SK-N-SH (cell line): Measurements from ENCODE around the gene TEAD3. TPM values are rescaled to one million over a fixed set of nuclear protein-coding genes. Genes with fewer than 3 reads are reported as not detected.
A peak's percentile ranks its signal among the peaks of the same experiment; 100 is the strongest.

Experiments used
- CTCF ChIA-PET: fragments of 300-600, 350-600 bp; formaldehyde crosslinking; extraction: SDS; loops from one replicate; lab custom pipeline; 2021; lab: Yijun Ruan, JAX
- POLR2A ChIA-PET: fragments of 350-600 bp; sonication (Branson Sonifier 250); formaldehyde crosslinking; extraction: SDS; loops from one replicate; lab custom pipeline; 2020; ENCODE audit warnings: antibody characterized with exemption, inconsistent platforms; lab: Yijun Ruan, JAX
- DNase-seq: peaks from one replicate; pipeline ENCODE4 v3.0.0; 2012
- H2AFZ ChIP-seq: fragments of 200-600 bp; sonication (generic); 2 replicates; pipeline ENCODE4 v1.8.1; 2016; ENCODE audit warnings: antibody characterized with exemption, mild to moderate bottlenecking, low read depth
- H3F3A ChIP-seq: fragments of 200-600 bp; sonication (generic); replicated peaks from 2 replicates; pipeline ENCODE3; 2016; ENCODE audit warnings: antibody characterized with exemption, mild to moderate bottlenecking; ENCODE audit not compliant: insufficient read depth
- H3K27ac ChIP-seq, 2 experiments: fragments of 200-500 bp in 1 of 2; fragments of 200-600 bp in 1 of 2; sonication (Bioruptor generic) in 1 of 2; sonication (generic), shearing (Covaris generic) in 1 of 2; 2 replicates each; pipeline versions ENCODE4 v1.5.1 to v1.6.1; 2014 to 2016; ENCODE audit warnings: low read depth in 2 of 2, inconsistent platforms in 1 of 2, low read length in 1 of 2, mild to moderate bottlenecking in 1 of 2, mixed read lengths in 1 of 2
- H3K27me3 ChIP-seq: fragments of 200-600 bp; sonication (generic), shearing (Covaris generic); 2 replicates; pipeline ENCODE4 v1.6.1; 2016; ENCODE audit warnings: mixed run types; ENCODE audit not compliant: insufficient read depth
- H3K36me3 ChIP-seq, 2 experiments: fragments of 200-500 bp in 1 of 2; fragments of 200-600 bp in 1 of 2; sonication (Bioruptor generic) in 1 of 2; sonication (generic) in 1 of 2; replicated peaks in 1 of 2; 2 replicates each; pipeline versions ENCODE3 to v1.5.1; 2014 to 2016; ENCODE audit warnings: low read length in 1 of 2, mild to moderate bottlenecking in 1 of 2; ENCODE audit not compliant: insufficient read depth in 2 of 2, control insufficient read depth in 1 of 2
- H3K4me1 ChIP-seq, 2 experiments: fragments of 200-500 bp in 1 of 2; fragments of 200-600 bp in 1 of 2; sonication (Bioruptor generic) in 1 of 2; sonication (generic), shearing (Covaris generic) in 1 of 2; 2 replicates each; pipeline versions ENCODE4 v1.5.1 to v1.6.1; 2014 to 2016; ENCODE audit warnings: low read depth in 1 of 2, low read length in 1 of 2, mixed run types in 1 of 2; ENCODE audit not compliant: insufficient read depth in 2 of 2, control insufficient read depth in 1 of 2
- H3K4me2 ChIP-seq: fragments of 200-600 bp; sonication (generic), shearing (Covaris generic); 2 replicates; pipeline ENCODE4 v1.6.1; 2017; ENCODE audit warnings: mixed run types
- H3K4me3 ChIP-seq, 2 experiments: fragments of 200-500 bp in 1 of 2; fragments of 200-600 bp in 1 of 2; sonication (Bioruptor generic) in 1 of 2; sonication (generic), shearing (Covaris generic) in 1 of 2; 2 replicates each; pipeline versions ENCODE4 v1.5.1 to v1.8.1; 2014 to 2016; ENCODE audit warnings: low read depth in 2 of 2, inconsistent platforms in 1 of 2, low read length in 1 of 2, mild to moderate bottlenecking in 1 of 2, mixed read lengths in 1 of 2, moderate library complexity in 1 of 2
- H3K79me2 ChIP-seq: fragments of 200-600 bp; sonication (generic); 2 replicates; pipeline ENCODE4 v1.8.1; 2017; ENCODE audit warnings: mild to moderate bottlenecking; ENCODE audit not compliant: insufficient read depth
- H3K9ac ChIP-seq: fragments of 200-600 bp; sonication (generic); 2 replicates; pipeline ENCODE4 v1.6.1; 2017; ENCODE audit warnings: mixed run types
- H3K9me2 ChIP-seq: fragments of 200-600 bp; sonication (generic); 2 replicates; pipeline ENCODE4 v1.6.1; 2017; ENCODE audit warnings: mixed run types
- H3K9me3 ChIP-seq: fragments of 200-600 bp; sonication (generic); 2 replicates; pipeline ENCODE4 v1.6.1; 2017; ENCODE audit warnings: mixed run types, mild to moderate bottlenecking, moderate library complexity
- H4K20me1 ChIP-seq: fragments of 200-600 bp; sonication (generic); 2 replicates; pipeline ENCODE4 v1.6.1; 2017; ENCODE audit warnings: mild to moderate bottlenecking, mixed run types; ENCODE audit not compliant: insufficient read depth
- CTCF ChIP-seq: fragments of 200-600 bp; sonication (generic); IDR thresholded peaks from 2 replicates; pipeline ENCODE4 v1.6.1; 2017; ENCODE audit warnings: antibody characterized with exemption, mild to moderate bottlenecking, moderate library complexity
- FOXM1 ChIP-seq: IDR thresholded peaks from 2 replicates; pipeline ENCODE4 v1.4.0; 2012; ENCODE audit warnings: low read depth, mild to moderate bottlenecking
- NFIC ChIP-seq: IDR thresholded peaks from 2 replicates; pipeline ENCODE4 v1.4.0; 2012; ENCODE audit warnings: borderline replicate concordance
- NRF1 ChIP-seq: IDR thresholded peaks from 2 replicates; pipeline ENCODE4 v1.6.1; 2012; ENCODE audit warnings: low read depth, mild to moderate bottlenecking, low read length
- POLR2AphosphoS5 ChIP-seq: IDR thresholded peaks from 2 replicates; pipeline ENCODE4 v1.6.1; 2012; ENCODE audit warnings: low read depth, low read length
- REST ChIP-seq: IDR thresholded peaks from 2 replicates; pipeline ENCODE4 v1.6.1; 2012; ENCODE audit warnings: mild to moderate bottlenecking, low read depth, low read length, moderate library complexity
- USF1 ChIP-seq: IDR thresholded peaks from 2 replicates; pipeline ENCODE4 v1.4.0; 2012; ENCODE audit warnings: low read depth, borderline replicate concordance
- WGBS: methylation state at CpG from one replicate; pipeline ENCODE4 v1.1.6; 2017; ENCODE audit warnings: low lambda C conversion rate; 5-methylcytosine and 5-hydroxymethylcytosine counted together
- polyA plus RNA-seq, 3 experiments: library from polyadenylated mRNA; depleted of rRNA; stranded (reverse); fragments of >200 nt; gene quantifications; 2 replicates each; pipeline ENCODE4 v1.2.3, GENCODE V29; 2012

TEAD3 gene
- polyA plus RNA-seq, 1 of the 3 experiments (the other 2 are of a cell fraction): 7.1 TPM

GRCh38 chr6:35473075-35473849, 23.6 kb downstream of the TEAD3 start:
- TF ChIP-seq POLR2AphosphoS5: peak; percentile 56
- TF ChIP-seq CTCF: no peak
- TF ChIP-seq FOXM1: no peak
- no peak for TF ChIP-seq NRF1
- no peak for TF ChIP-seq USF1
- TF ChIP-seq, all 33 proteins: peak for 1
- H3F3A ChIP-seq: peaks cover 50% of the 10 kb centered on the region
- POLR2A ChIA-PET: interaction anchor here (0.6 to 1.8 kb wide), 7 partner anchors 13 to 131 kb away, joined by 3 to 8 read pairs (median 3); partner anchors contain the start of gene TEAD3
- CTCF ChIA-PET: interaction anchor here (1.3 kb wide), 2 partner anchors 19 to 131 kb away, joined by 3 to 5 read pairs; partner anchors contain the start of gene PPARD
- no peak for DNase-seq
- no peaks in the 10 kb centered on the region for H3K9me3 ChIP-seq
- H3K4me1 ChIP-seq: peaks cover 21 to 23% of the 10 kb centered on the region in 2 experiments; a peak in 3 of 4 replicates
- H3K9me2 ChIP-seq: no peaks in the 10 kb centered on the region
- H3K27me3 ChIP-seq: no peaks in the 10 kb centered on the region
- H3K36me3 ChIP-seq: peaks cover 25 to 38% of the 10 kb centered on the region in 2 experiments
- no peak overlapping the region for H3K4me3 ChIP-seq
- peaks cover 37% of the 10 kb centered on the region for H3K79me2 ChIP-seq
- H3K9ac ChIP-seq: no peak overlapping the region
- H4K20me1 ChIP-seq: peaks cover 47% of the 10 kb centered on the region
- no peak overlapping the region for H2AFZ ChIP-seq
- 96% methylated on average over 7 of the region's 9 CpGs for WGBS
- H3K27ac ChIP-seq: no peak overlapping the region; a peak in 1 of 4 replicates
- no peak overlapping the region for H3K4me2 ChIP-seq

- Histone ChIP-seq H3K27me3 (no peaks in the 10 kb centered on the region), H3K27ac (peak overlapping the region; percentile 29 to 85; a peak in 3 of 4 replicates), H3K9me3 (no peaks in the 10 kb centered on the region), H4K20me1 (peaks cover 47% of the 10 kb centered on the region), H3F3A (peaks cover 51% of the 10 kb centered on the region), H3K4me3 (no peak overlapping the region), H3K36me3 (peaks cover 25 to 38% of the 10 kb centered on the region in 2 experiments), H3K4me1 (peaks cover 23 to 26% of the 10 kb centered on the region in 2 experiments; a peak in 3 of 4 replicates), H3K9me2 (no peaks in the 10 kb centered on the region), H3K79me2 (peaks cover 38% of the 10 kb centered on the region), H3K4me2 (peak overlapping the region; percentile 90; the same call in 1 of the 2 replicates), H3K9ac (no peak overlapping the region), H2AFZ (no peak overlapping the region)
- TF ChIP-seq USF1: no peak
- no peak for TF ChIP-seq REST
- no peak for TF ChIP-seq NFIC
- ChIA-PET POLR2A (interaction anchor here (1.3 to 2.2 kb wide), 4 partner anchors 8 to 20 kb away, joined by 6 to 9 read pairs (median 8); no protein-coding TSS in a partner anchor), CTCF (interaction anchor here (0.6 to 2.1 kb wide), 8 partner anchors 9 to 185 kb away, joined by 3 to 8 read pairs (median 4); partner anchors contain the start of genes PPARD and TEAD3)
- WGBS: 69% methylated on average over 8 of the region's 8 CpGs
- no peak for DNase-seq
Observed at GRCh38 chr6:35471836-35472345, 25.0 kb downstream of the TEAD3 start.
